Parathyroid adenoma (tissue), 2 donors: ENCODE measurements around the gene TSPAN5.

ENCODE experiments used
- H2AFZ ChIP-seq: fragments of 300-600 bp; sonication (generic); one replicate; pipeline ENCODE4 v1.7.0; 2017; ENCODE audit warnings: antibody characterized with exemption, mild to moderate bottlenecking
- H3K27ac ChIP-seq: fragments of 300-600 bp; sonication (generic); one replicate; pipeline ENCODE4 v1.7.0; 2017
- H3K27me3 ChIP-seq: fragments of 300-600 bp; sonication (generic); one replicate; pipeline ENCODE4 v1.7.0; 2017; ENCODE audit warnings: low read length; ENCODE audit not compliant: control insufficient read depth, insufficient read depth
- H3K36me3 ChIP-seq: fragments of 300-600 bp; sonication (generic); one replicate; pipeline ENCODE4 v1.7.0; 2017; ENCODE audit warnings: low read length; ENCODE audit not compliant: control insufficient read depth, insufficient read depth
- H3K4me1 ChIP-seq: fragments of 300-600 bp; sonication (generic); one replicate; pipeline ENCODE4 v1.7.0; 2017; ENCODE audit warnings: control low read depth
- H3K4me2 ChIP-seq: fragments of 300-600 bp; sonication (generic); one replicate; pipeline ENCODE4 v1.7.0; 2017; ENCODE audit warnings: low read length
- H3K4me3 ChIP-seq: fragments of 300-600 bp; sonication (generic); one replicate; pipeline ENCODE4 v1.7.0; 2017; ENCODE audit warnings: low read depth, low read length
- H3K79me2 ChIP-seq: fragments of 300-600 bp; sonication (generic); one replicate; pipeline ENCODE4 v1.7.0; 2017; ENCODE audit warnings: control low read depth
- H3K9ac ChIP-seq: fragments of 300-600 bp; sonication (generic); one replicate; pipeline ENCODE4 v1.7.0; 2017; ENCODE audit warnings: mild to moderate bottlenecking
- H3K9me3 ChIP-seq: fragments of 300-600 bp; sonication (generic); one replicate; pipeline ENCODE4 v1.7.0; 2017; ENCODE audit warnings: low read length; ENCODE audit not compliant: control insufficient read depth
- CTCF ChIP-seq: fragments of 300-600 bp; sonication (generic); IDR thresholded peaks from one replicate; pipeline ENCODE4 v1.7.0; 2017; ENCODE audit warnings: antibody characterized with exemption, mild to moderate bottlenecking
- donor health status: primary hyperparathyroidism.

The TSPAN5 gene

DNA sequence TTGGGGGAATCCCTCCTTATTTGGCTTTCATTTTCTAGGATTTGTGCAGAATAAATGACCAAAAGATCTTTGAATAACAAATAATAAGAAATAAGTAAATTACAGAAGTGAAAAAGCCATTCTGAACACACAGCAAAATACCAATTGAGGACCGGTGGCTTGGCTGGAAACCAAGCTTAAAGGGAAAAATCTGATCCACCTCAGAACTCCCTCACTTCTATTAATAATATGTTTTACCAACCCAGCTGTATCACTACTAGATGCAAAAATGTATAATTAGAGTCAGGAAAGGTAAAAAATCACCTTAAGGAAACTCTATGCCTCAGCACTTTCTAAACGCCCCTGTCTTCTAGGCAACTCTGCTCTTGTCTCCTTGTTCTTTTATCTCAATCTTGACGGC, 77.3 kb downstream of the TSPAN5 start:
- no peak overlapping the region for H2AFZ ChIP-seq
- H3K27ac ChIP-seq: no peak overlapping the region
- no peak overlapping the region for H3K9ac ChIP-seq
- no peaks in the 10 kb centered on the region for H3K27me3 ChIP-seq
- no peaks in the 10 kb centered on the region for H3K36me3 ChIP-seq
- no peak overlapping the region for H3K4me2 ChIP-seq
- TF ChIP-seq CTCF: no peak
- H3K79me2 ChIP-seq: no peaks in the 10 kb centered on the region
- H3K9me3 ChIP-seq: no peaks in the 10 kb centered on the region
- no peaks in the 10 kb centered on the region for H3K4me1 ChIP-seq
- no peak overlapping the region for H3K4me3 ChIP-seq

DNA sequence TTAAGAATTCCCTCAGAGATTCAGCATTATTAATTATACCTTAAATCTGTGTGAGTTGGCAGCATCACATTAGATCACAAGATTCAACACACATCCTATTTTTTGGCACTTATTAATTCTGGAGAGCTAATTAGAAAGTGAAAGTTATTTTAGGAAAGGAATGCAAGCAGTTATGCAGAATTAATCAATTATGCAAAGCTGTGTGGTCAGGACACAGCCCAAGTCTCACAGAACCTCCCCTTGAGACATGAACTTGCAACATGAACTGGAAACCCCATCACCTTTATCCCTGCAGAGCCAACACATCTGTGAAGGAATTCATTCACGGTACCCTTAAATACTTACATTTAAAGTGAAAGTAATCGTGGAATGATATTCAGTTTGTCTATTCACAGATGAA, 80.5 kb downstream of the TSPAN5 start:
- no peak for TF ChIP-seq CTCF
- Histone ChIP-seq H3K4me2 (no peak overlapping the region), H3K27me3 (no peaks in the 10 kb centered on the region), H2AFZ (no peak overlapping the region), H3K79me2 (no peaks in the 10 kb centered on the region), H3K9ac (no peak overlapping the region), H3K9me3 (no peaks in the 10 kb centered on the region), H3K4me1 (no peaks in the 10 kb centered on the region), H3K4me3 (no peak overlapping the region), H3K27ac (no peak overlapping the region), H3K36me3 (no peaks in the 10 kb centered on the region)

DNA sequence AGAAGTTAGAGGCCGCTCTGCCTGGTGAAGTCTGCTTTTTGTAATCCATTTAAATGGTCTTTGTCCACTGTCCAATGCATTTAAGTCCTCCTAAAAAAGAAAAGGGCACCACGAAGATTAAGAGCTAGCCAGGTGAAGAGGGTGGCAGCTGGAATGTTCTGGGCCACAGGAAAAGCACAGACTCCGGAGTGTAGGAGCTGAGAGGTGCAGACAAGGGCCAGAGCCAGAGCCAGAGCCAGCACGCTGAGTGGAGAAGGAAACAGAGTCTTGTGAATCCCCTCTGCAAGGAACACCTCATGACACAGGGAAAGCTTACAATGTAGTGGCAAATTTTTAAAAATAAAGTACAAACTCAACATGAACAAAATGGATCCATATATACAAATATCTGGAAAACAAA, 83.6 kb downstream of the TSPAN5 start:
- Histone ChIP-seq H3K4me1 (no peaks in the 10 kb centered on the region), H3K79me2 (no peaks in the 10 kb centered on the region), H3K4me3 (no peak overlapping the region), H3K4me2 (no peak overlapping the region), H3K9me3 (no peaks in the 10 kb centered on the region), H3K27ac (no peak overlapping the region), H3K36me3 (no peaks in the 10 kb centered on the region), H2AFZ (no peak overlapping the region), H3K9ac (no peak overlapping the region), H3K27me3 (no peaks in the 10 kb centered on the region)
- TF ChIP-seq CTCF: no peak

GRCh38 chr4:98573791-98574190, 84.6 kb downstream of the TSPAN5 start:
- Histone ChIP-seq H3K36me3 (no peaks in the 10 kb centered on the region), H3K4me2 (no peak overlapping the region), H3K27ac (no peak overlapping the region), H3K79me2 (no peaks in the 10 kb centered on the region), H3K27me3 (no peaks in the 10 kb centered on the region), H2AFZ (no peak overlapping the region), H3K4me3 (no peak overlapping the region), H3K9me3 (no peaks in the 10 kb centered on the region), H3K4me1 (peaks cover 5% of the 10 kb centered on the region), H3K9ac (no peak overlapping the region)
- TF ChIP-seq CTCF: no peak

DNA sequence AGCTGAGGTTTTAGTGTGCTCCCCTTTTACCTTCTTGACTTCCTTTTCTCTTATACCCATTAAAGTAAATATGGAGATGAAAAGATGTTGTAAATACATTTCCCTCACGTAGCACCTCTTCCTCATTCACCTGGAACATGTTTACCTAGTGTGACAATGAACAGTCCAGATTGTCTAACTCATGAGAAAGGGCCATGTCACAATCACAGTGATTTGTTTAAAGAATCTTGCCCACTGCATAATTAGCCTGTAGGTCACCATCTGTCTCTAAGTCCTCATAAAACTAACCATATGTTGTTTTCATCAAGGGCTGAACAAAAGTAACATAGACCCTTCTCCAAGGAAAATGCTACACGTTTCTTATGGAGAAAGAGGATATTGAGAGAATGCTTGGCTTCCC, 85.7 kb downstream of the TSPAN5 start:
- Histone ChIP-seq H3K4me1 (peaks cover 5% of the 10 kb centered on the region), H3K4me3 (no peak overlapping the region), H3K9me3 (no peaks in the 10 kb centered on the region)

More for the DNA sequence above, 85.7 kb downstream of the TSPAN5 start:
- no peaks in the 10 kb centered on the region for H3K79me2 ChIP-seq
- no peaks in the 10 kb centered on the region for H3K36me3 ChIP-seq
- H3K4me2 ChIP-seq: no peak overlapping the region
- H3K27me3 ChIP-seq: no peaks in the 10 kb centered on the region
- TF ChIP-seq CTCF: no peak
- no peak overlapping the region for H2AFZ ChIP-seq
- no peak overlapping the region for H3K27ac ChIP-seq
- no peak overlapping the region for H3K9ac ChIP-seq
